HG03025 (cell line): ENCODE data around the gene PAX5.
"Not testable (repeated sequence)": the region's sequence is repeated elsewhere in the genome, so short reads cannot be mapped to it uniquely, and the experiment has no call there.

Experiments
- ATAC-seq: cut with Tn5 transposase; IDR thresholded peaks from one replicate; pipeline ENCODE4 v1.9.1; 2021; ENCODE audit warnings: mild to moderate bottlenecking, moderate library complexity; ENCODE audit not compliant: unreplicated experiment, low FRiP score

Gene PAX5

GRCh38 chr9:37033682-37034304 lies at the start of gene PAX5:
Gene PAX5, minus strand, starts transcription at chr9:37034268. Its CDS starts 237 bp downstream, at chr9:37034031.
- ATAC-seq = no peak

- no peak for ATAC-seq
Measured at GRCh38 chr9:37083654-37084053, 49.6 kb upstream of the PAX5 start.

- ATAC-seq = no peak
Measured at GRCh38 chr9:37082214-37082765, 48.2 kb upstream of the PAX5 start.

GRCh38 chr9:37081507-37081906 lies 47.4 kb upstream of the PAX5 start:
- ATAC-seq = not testable (repeated sequence)

- peak; percentile 19 for ATAC-seq
Measured at GRCh38 chr9:37080165-37080628, 46.1 kb upstream of the PAX5 start.

GRCh38 chr9:37079370-37080164 lies 45.5 kb upstream of the PAX5 start:
- ATAC-seq = peak; percentile 91

- ATAC-seq = not testable (repeated sequence)
Measured at GRCh38 chr9:37074790-37075189, 40.7 kb upstream of the PAX5 start.

GRCh38 chr9:37066139-37066725 lies 32.2 kb upstream of the PAX5 start:
- ATAC-seq = no peak

- ATAC-seq = no peak
Measured at GRCh38 chr9:37062336-37062735, 28.3 kb upstream of the PAX5 start.

GRCh38 chr9:37061768-37062167 lies 27.7 kb upstream of the PAX5 start:
- ATAC-seq = no peak

- ATAC-seq = no peak
Measured at GRCh38 chr9:37060833-37061232, 26.8 kb upstream of the PAX5 start.

GRCh38 chr9:37056046-37056920 lies 22.2 kb upstream of the PAX5 start:
- ATAC-seq = no peak

GRCh38 chr9:37054363-37054720 lies 20.3 kb upstream of the PAX5 start:
- not testable (repeated sequence) for ATAC-seq

GRCh38 chr9:37053684-37054362 lies 19.8 kb upstream of the PAX5 start:
- no peak for ATAC-seq

- ATAC-seq = no peak
Measured at GRCh38 chr9:37046683-37047082, 12.6 kb upstream of the PAX5 start.

- ATAC-seq = no peak
Measured at GRCh38 chr9:37042421-37042820, 8.4 kb upstream of the PAX5 start.

- ATAC-seq = no peak
Measured at GRCh38 chr9:37040508-37041127, 6.5 kb upstream of the PAX5 start.

GRCh38 chr9:37038943-37039464 lies 4.9 kb upstream of the PAX5 start:
- no peak for ATAC-seq

GRCh38 chr9:37038302-37038942 lies 4.4 kb upstream of the PAX5 start:
- ATAC-seq = no peak
